ENCODE results near the gene XYLT1.

DNA sequence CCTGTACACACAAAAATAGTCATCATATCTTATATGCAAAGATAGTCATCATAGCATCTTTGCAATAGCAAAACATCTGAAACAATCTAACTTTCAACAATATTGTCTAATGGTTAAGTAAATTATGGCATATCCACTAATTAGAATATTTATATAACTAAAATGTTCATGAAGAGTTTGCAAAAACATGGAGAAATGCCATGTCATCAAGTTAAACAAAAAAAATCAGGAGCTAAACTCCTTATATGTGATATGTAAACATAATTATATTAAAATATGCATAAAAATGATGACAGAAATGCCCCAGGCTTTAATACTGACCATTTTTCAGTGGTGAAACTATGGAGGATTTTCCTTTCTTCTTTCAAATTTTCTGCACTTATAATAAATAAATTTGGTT is 22.3 kb upstream of the XYLT1 start:
- TF ChIP-seq POLR2A (IDR thresholded peaks at IDR 0.05; ENCODE audit: low read depth, low read length) (no peak), SPI1 (IDR thresholded peaks at IDR 0.05; ENCODE audit: low read depth, low read length) (no peak), POLR2AphosphoS5 (IDR thresholded peaks at IDR 0.05; ENCODE audit: low read depth, low read length) (no peak), TAF1 (IDR thresholded peaks at IDR 0.05; ENCODE audit: low read depth, low read length) (no peak), POU2F2 (IDR thresholded peaks at IDR 0.05; ENCODE audit: low read depth, low read length) (no peak), PAX5 (IDR thresholded peaks at IDR 0.05; ENCODE audit: insufficient read depth, low read length, severe bottlenecking) (no peak)
